Fibroblast of lung (primary cell): ENCODE measurements around the gene TACC2. TPM values are rescaled to one million over a fixed set of nuclear protein-coding genes. Genes with fewer than 3 reads are reported as not detected.
A peak's percentile ranks its signal among the peaks of the same experiment; 100 is the strongest.

ENCODE experiments used
- DNase-seq, 2 donors: peaks; one replicate each; pipeline versions ENCODE4 v3.0.0 to v3.0.0-alpha.2; 2010; ENCODE audit warnings: low read depth in 2 of 2
- H2AFZ ChIP-seq: 2 replicates; pipeline ENCODE4 v1.5.1; 2012; ENCODE audit warnings: low read length, control low read depth, inconsistent platforms
- H3K27ac ChIP-seq: 2 replicates; pipeline ENCODE4 v1.5.1; 2011; ENCODE audit warnings: low read length, control low read depth; ENCODE audit not compliant: insufficient read depth
- H3K27me3 ChIP-seq: 2 replicates; pipeline ENCODE4 v1.5.1; 2011; ENCODE audit warnings: mild to moderate bottlenecking, low read length; ENCODE audit not compliant: control insufficient read depth, insufficient read depth
- H3K36me3 ChIP-seq: 2 replicates; pipeline ENCODE4 v1.5.1; 2011; ENCODE audit warnings: low read length; ENCODE audit not compliant: control insufficient read depth, insufficient read depth
- H3K4me1 ChIP-seq: 2 replicates; pipeline ENCODE4 v1.5.1; 2011; ENCODE audit warnings: low read length; ENCODE audit not compliant: control insufficient read depth, insufficient read depth; ENCODE audit errors: extremely low read depth
- H3K4me2 ChIP-seq: 2 replicates; pipeline ENCODE4 v1.5.1; 2011; ENCODE audit warnings: low read length, control low read depth; ENCODE audit not compliant: insufficient read depth; ENCODE audit errors: extremely low read depth
- H3K4me3 ChIP-seq, 4 experiments: fragments of 200-600 bp in 1 of 4; sonication (generic) in 1 of 4; replicated peaks in 1 of 4; 2 replicates each; pipeline ENCODE4 v1.5.1; 2011 to 2016; ENCODE audit warnings: low read length in 4 of 4, low read depth in 3 of 4, mild to moderate bottlenecking in 3 of 4, control low read depth in 2 of 4, inconsistent platforms in 1 of 4, mixed read lengths in 1 of 4; ENCODE audit not compliant: insufficient read depth in 1 of 4; ENCODE audit errors: control extremely low read depth in 1 of 4
- H3K79me2 ChIP-seq: 2 replicates; pipeline ENCODE4 v1.5.1; 2012; ENCODE audit warnings: mild to moderate bottlenecking, low read length, inconsistent platforms; ENCODE audit not compliant: control insufficient read depth, insufficient read depth
- H3K9ac ChIP-seq: 2 replicates; pipeline ENCODE4 v1.5.1; 2011; ENCODE audit warnings: mild to moderate bottlenecking, low read length, control low read depth; ENCODE audit not compliant: insufficient read depth
- H3K9me3 ChIP-seq: 2 replicates; pipeline ENCODE4 v1.5.1; 2012; ENCODE audit warnings: low read depth, low read length; ENCODE audit not compliant: control insufficient read depth, insufficient read depth
- H4K20me1 ChIP-seq: 2 replicates; pipeline ENCODE4 v1.5.1; 2011; ENCODE audit warnings: low read length; ENCODE audit not compliant: control insufficient read depth, insufficient read depth; ENCODE audit errors: extremely low read depth
- CTCF ChIP-seq, 2 donors: IDR thresholded peaks in 1 of 2; conservative IDR thresholded peaks in 1 of 2; 1 replicate in 1 of 2; 2 replicates in 1 of 2; pipeline ENCODE4 v1.5.1; 2011 to 2012; ENCODE audit warnings: low read length in 2 of 2, control low read depth in 1 of 2, inconsistent platforms in 1 of 2, low read depth in 1 of 2, mild to moderate bottlenecking in 1 of 2
- EZH2 ChIP-seq: IDR thresholded peaks from 2 replicates; pipeline ENCODE4 v1.5.1; 2012; ENCODE audit warnings: low read length, control low read depth, mild to moderate bottlenecking; ENCODE audit errors: missing control alignments
- polyA plus RNA-seq, 2 donors: library from polyadenylated mRNA; depleted of rRNA in 1 of 2; stranded (reverse) in 1 of 2; unstranded in 1 of 2; fragments of >200 nt; gene quantifications; 2 replicates each; pipeline ENCODE4 v1.2.1, GENCODE V29; 2011 to 2012; ENCODE audit warnings: missing spikeins in 1 of 2
- total RNA-seq: library from RNA; depleted of rRNA; stranded (reverse); fragments of >200 nt; gene quantifications from 2 replicates; pipeline ENCODE4 v1.2.1, GENCODE V29; 2014

The TACC2 gene
- total and polyA plus RNA-seq, 2 donors (not counting 1 experiment from before 2014, with no cell fraction given): 7.6 to 13.0 TPM

DNA sequence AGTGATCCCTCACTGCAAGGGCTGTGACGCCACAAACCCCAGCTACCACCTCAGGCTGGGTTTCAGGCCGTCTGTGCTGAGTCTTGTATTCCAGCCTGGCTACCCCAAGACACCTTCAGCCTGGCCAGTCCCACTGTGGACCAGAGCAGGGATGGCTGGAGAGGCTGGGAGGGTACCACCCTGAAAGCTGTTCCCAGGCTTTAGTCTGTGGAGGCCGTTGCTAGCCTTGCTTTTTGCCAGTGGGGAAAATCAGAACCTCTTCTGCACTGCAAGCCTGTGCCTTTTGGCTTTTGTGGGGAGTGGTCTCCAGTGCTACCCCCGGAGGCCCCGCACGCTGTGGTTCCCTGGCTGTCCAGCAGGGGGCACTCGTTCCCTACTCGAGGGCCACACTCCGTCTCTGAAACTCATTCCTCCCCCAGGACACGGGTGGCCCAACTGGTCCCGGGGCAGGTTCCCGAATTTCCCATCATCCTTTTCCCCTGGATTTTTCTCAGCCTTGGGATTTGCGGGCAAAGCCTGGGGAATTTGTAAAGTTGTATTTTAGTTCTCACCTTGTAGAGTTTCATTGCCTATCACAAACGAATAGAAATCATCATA, 153.8 kb downstream of the TACC2 start:
- Histone ChIP-seq H3K27ac (peak overlapping the region; percentile 84), H3K36me3 (no peaks in the 10 kb centered on the region), H3K4me1 (peaks cover 35% of the 10 kb centered on the region), H2AFZ (no peak overlapping the region), H3K9ac (no peak overlapping the region), H3K4me3 (no peak overlapping the region), H3K79me2 (no peaks in the 10 kb centered on the region), H3K4me2 (no peak overlapping the region), H4K20me1 (no peaks in the 10 kb centered on the region), H3K27me3 (no peaks in the 10 kb centered on the region), H3K9me3 (no peaks in the 10 kb centered on the region)
- TF ChIP-seq EZH2 (no peak), CTCF (conservative IDR thresholded peaks at IDR 0.05 in 1 of 2, IDR thresholded peaks at IDR 0.05 in 1 of 2; ENCODE audit: low read depth in 1 of 2, low read length in 2 of 2) (peak; percentile 93 to 96)
- DNase-seq: no peak

- H3K4me3 ChIP-seq: no peak overlapping the region
- no peaks in the 10 kb centered on the region for H3K79me2 ChIP-seq
- no peak for DNase-seq
- no peak for TF ChIP-seq CTCF (conservative IDR thresholded peaks at IDR 0.05 in 1 of 2, IDR thresholded peaks at IDR 0.05 in 1 of 2; ENCODE audit: low read depth in 1 of 2, low read length in 2 of 2)
- no peak overlapping the region for H3K9ac ChIP-seq
- H3K4me1 ChIP-seq: peaks cover 36% of the 10 kb centered on the region
- H3K27me3 ChIP-seq: no peaks in the 10 kb centered on the region
- no peak overlapping the region for H2AFZ ChIP-seq
- no peak overlapping the region for H3K4me2 ChIP-seq
- H3K27ac ChIP-seq: no peak overlapping the region
- H4K20me1 ChIP-seq: no peaks in the 10 kb centered on the region
- H3K36me3 ChIP-seq: no peaks in the 10 kb centered on the region
- no peaks in the 10 kb centered on the region for H3K9me3 ChIP-seq
Measured at GRCh38 chr10:122143238-122143841, 154.4 kb downstream of the TACC2 start.

GRCh38 chr10:122144199-122144598, 155.2 kb downstream of the TACC2 start:
- H3K4me3 ChIP-seq: no peak overlapping the region
- no peak overlapping the region for H3K4me2 ChIP-seq
- peaks cover 44% of the 10 kb centered on the region for H3K4me1 ChIP-seq
- no peaks in the 10 kb centered on the region for H4K20me1 ChIP-seq
- no peaks in the 10 kb centered on the region for H3K36me3 ChIP-seq
- H3K9me3 ChIP-seq: no peaks in the 10 kb centered on the region
- TF ChIP-seq EZH2 (no peak), CTCF (conservative IDR thresholded peaks at IDR 0.05 in 1 of 2, IDR thresholded peaks at IDR 0.05 in 1 of 2; ENCODE audit: low read depth in 1 of 2, low read length in 2 of 2) (no peak)
- no peak overlapping the region for H3K9ac ChIP-seq
- H3K27ac ChIP-seq: no peak overlapping the region
- no peak for DNase-seq
- H3K79me2 ChIP-seq: no peaks in the 10 kb centered on the region
- no peaks in the 10 kb centered on the region for H3K27me3 ChIP-seq
- H2AFZ ChIP-seq: no peak overlapping the region
